H1 (cell line): Measurements from ENCODE around the gene SLMAP.

Experiments used
- ATF3 ChIP-seq: IDR thresholded peaks from 2 replicates; pipeline ENCODE4 v1.6.1; 2011; ENCODE audit warnings: low read depth, mild to moderate bottlenecking, low read length; ENCODE audit not compliant: insufficient read depth
- BRCA1 ChIP-seq: IDR thresholded peaks from 2 replicates; pipeline ENCODE4 v1.6.1; 2012; ENCODE audit warnings: low read depth, low read length, improper control_type of control experiment
- CTCF ChIP-seq, 3 experiments: IDR thresholded peaks; 1 replicate in 2 of 3; 2 replicates in 1 of 3; pipeline versions ENCODE4 v1.5.1 to v1.6.1; 2011; ENCODE audit warnings: low read length in 3 of 3, mild to moderate bottlenecking in 3 of 3, inconsistent platforms in 2 of 3, low read depth in 1 of 3, moderate library complexity in 1 of 3; ENCODE audit not compliant: insufficient read depth in 1 of 3; ENCODE audit errors: control extremely low read depth in 1 of 3
- POLR2A ChIP-seq, 2 experiments: IDR thresholded peaks; 1 replicate in 1 of 2; 2 replicates in 1 of 2; pipeline ENCODE4 v1.6.1; 2011; ENCODE audit warnings: low read depth in 2 of 2, low read length in 2 of 2, mild to moderate bottlenecking in 2 of 2; ENCODE audit errors: control extremely low read depth in 1 of 2
- POLR2AphosphoS5 ChIP-seq: IDR thresholded peaks from 2 replicates; pipeline ENCODE4 v1.6.1; 2011; ENCODE audit warnings: low read depth, low read length

DNA sequence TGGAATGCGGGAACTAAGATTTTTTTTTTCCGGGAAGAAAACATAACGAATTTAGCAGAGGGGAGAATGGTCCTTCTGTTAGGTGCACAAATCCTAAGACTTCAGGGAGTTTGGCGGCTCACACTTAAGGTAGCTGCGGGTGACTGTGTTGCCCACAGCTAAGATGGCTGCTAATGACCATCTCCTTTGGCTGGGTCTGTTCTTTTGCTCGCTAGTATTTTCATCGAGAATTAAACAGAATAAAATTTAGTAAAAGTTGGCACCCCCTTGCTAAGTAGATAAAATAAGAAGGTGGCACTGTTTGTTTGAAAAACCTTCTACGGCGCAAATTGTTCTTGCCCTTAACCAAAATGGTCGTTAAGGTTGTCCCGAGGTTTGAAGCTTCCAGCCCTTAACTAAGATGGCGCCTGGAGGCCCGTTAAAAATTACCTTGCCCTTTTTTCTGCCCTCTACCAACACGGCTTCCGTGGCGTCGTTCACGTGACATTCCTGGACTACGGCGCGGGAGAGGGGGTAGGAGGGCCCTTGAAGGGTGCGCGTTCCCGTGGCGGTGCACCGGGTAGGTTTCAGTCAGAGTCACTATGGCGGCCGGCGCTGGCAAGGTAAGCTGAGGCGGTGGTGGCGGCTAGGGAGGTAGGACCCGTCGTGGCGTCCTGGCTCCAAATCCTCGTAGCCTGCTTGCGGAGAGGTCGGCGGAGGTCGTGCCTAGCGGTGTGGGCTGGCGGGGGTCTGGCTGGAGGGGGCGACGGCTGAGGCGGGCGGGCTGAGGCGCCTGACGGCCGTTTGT lies at the start of gene SLMAP:
- TF ChIP-seq CTCF (IDR thresholded peaks at IDR 0.05; ENCODE audit: control extremely low read depth in 1 of 3, insufficient read depth in 1 of 3, low read depth in 1 of 3, low read length in 3 of 3) (no peak), POLR2A (IDR thresholded peaks at IDR 0.05; ENCODE audit: control extremely low read depth in 1 of 2, low read depth in 2 of 2, low read length in 2 of 2) (peak; percentile 92), ATF3 (peak; percentile 30; the same call in 1 of the 2 replicates), BRCA1 (no peak), POLR2AphosphoS5 (peak; percentile 93)
